DOHH2 (cell line): ENCODE data around the gene CTPS2.

Experiments
- CTCF ChIP-seq: fragments of 200-600 bp; sonication (generic); IDR thresholded peaks from one replicate; pipeline ENCODE4 v1.5.1; 2014; ENCODE audit warnings: antibody characterized with exemption, mild to moderate bottlenecking, low read depth, low read length; ENCODE audit not compliant: poor library complexity, severe bottlenecking
- EZH2phosphoT487 ChIP-seq: fragments of 200-600 bp; sonication (generic); IDR thresholded peaks from 2 replicates; pipeline ENCODE4 v1.6.1; 2017; ENCODE audit warnings: borderline replicate concordance, mild to moderate bottlenecking, antibody characterized with exemption, low read length, moderate library complexity, mixed read lengths

- TF ChIP-seq CTCF: no peak
- TF ChIP-seq EZH2phosphoT487: no peak
Observed at GRCh38 chrX:16727637-16728036, 15.2 kb upstream of the CTPS2 start.
